Fibroblast of peridontal ligament (primary cell): ENCODE measurements around the gene HAS3.
"Not testable (repeated sequence)": the region's sequence is repeated elsewhere in the genome, so short reads cannot be mapped to it uniquely, and the experiment has no call there.

ENCODE experiments used
- DNase-seq: peaks from one replicate; pipeline ENCODE4 v3.0.0-alpha.2; 2010; ENCODE audit errors: extremely low read depth

HAS3 gene

GRCh38 chr16:69145658-69146057 lies 40.2 kb downstream of the HAS3 start:
- no peak for DNase-seq

GRCh38 chr16:69149621-69150020 lies 44.2 kb downstream of the HAS3 start:
- DNase-seq: not testable (repeated sequence)

GRCh38 chr16:69150146-69150865 lies 44.9 kb downstream of the HAS3 start:
- peak; percentile 90 for DNase-seq

- no peak for DNase-seq
Measured at GRCh38 chr16:69157196-69157595, 51.7 kb downstream of the HAS3 start.

GRCh38 chr16:69160192-69160591 lies 54.7 kb downstream of the HAS3 start:
- no peak for DNase-seq

- DNase-seq: no peak
Measured at GRCh38 chr16:69165584-69165983, 60.1 kb downstream of the HAS3 start.

- peak; percentile 38 for DNase-seq
Measured at GRCh38 chr16:69166221-69166833, 60.9 kb downstream of the HAS3 start.

GRCh38 chr16:69166946-69167930 lies 61.8 kb downstream of the HAS3 start:
- no peak for DNase-seq
